PFSK-1 (cell line): ENCODE results near the gene ATP11A.

Experiments used
- FOXP2 ChIP-seq: optimal IDR thresholded peaks from 2 replicates; pipeline ENCODE3; 2011; ENCODE audit warnings: borderline replicate concordance, control low read depth, inconsistent platforms; ENCODE audit not compliant: insufficient read depth; ENCODE audit errors: extremely low read length, extremely low read depth
- POLR2AphosphoS5 ChIP-seq: IDR thresholded peaks from 2 replicates; pipeline ENCODE4 v1.6.1; 2012; ENCODE audit warnings: low read depth, mild to moderate bottlenecking, control low read depth, low read length, moderate library complexity
- SIN3A ChIP-seq: IDR thresholded peaks from 2 replicates; pipeline ENCODE4 v1.6.1; 2012; ENCODE audit warnings: mild to moderate bottlenecking, low read length, moderate library complexity, borderline replicate concordance; ENCODE audit not compliant: insufficient read depth
- TAF1 ChIP-seq: IDR thresholded peaks from 2 replicates; pipeline ENCODE4 v1.6.1; 2012; ENCODE audit warnings: low read length, control low read depth, borderline replicate concordance; ENCODE audit not compliant: insufficient read depth
- TF ChIP-seq, protein P1 (sequence below), 2 experiments: IDR thresholded peaks; 2 replicates each; pipeline versions ENCODE4 v1.6.1 to v1.8.0; 2011 to 2012; ENCODE audit warnings: low read depth in 2 of 2, low read length in 2 of 2, control low read depth in 1 of 2, inconsistent platforms in 1 of 2, mild to moderate bottlenecking in 1 of 2, moderate library complexity in 1 of 2; ENCODE audit not compliant: insufficient read depth in 1 of 2

ATP11A gene

DNA sequence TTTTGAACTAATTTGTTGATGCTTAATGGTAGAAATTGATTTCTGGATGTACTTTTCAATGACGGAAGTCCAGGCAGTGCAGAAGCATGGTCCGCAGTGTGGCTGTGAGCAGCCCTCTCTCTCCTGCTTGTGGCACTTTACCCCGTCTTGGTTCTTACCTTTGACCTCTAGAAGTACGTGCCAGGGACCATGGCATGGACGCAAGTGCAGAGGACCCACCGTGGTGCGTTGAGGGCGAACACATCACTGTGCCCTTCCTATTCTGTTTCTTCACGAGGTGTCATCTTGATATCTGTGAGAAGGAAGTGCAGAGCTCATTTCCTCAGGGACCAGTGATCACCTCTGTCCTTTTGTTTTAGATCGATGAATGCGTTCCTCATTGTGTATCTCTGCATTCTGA is 135.2 kb downstream of the ATP11A start:
- TF ChIP-seq TAF1: no peak
- no peak for TF ChIP-seq FOXP2
- TF ChIP-seq POLR2AphosphoS5: no peak
- TF ChIP-seq, protein P1, sequence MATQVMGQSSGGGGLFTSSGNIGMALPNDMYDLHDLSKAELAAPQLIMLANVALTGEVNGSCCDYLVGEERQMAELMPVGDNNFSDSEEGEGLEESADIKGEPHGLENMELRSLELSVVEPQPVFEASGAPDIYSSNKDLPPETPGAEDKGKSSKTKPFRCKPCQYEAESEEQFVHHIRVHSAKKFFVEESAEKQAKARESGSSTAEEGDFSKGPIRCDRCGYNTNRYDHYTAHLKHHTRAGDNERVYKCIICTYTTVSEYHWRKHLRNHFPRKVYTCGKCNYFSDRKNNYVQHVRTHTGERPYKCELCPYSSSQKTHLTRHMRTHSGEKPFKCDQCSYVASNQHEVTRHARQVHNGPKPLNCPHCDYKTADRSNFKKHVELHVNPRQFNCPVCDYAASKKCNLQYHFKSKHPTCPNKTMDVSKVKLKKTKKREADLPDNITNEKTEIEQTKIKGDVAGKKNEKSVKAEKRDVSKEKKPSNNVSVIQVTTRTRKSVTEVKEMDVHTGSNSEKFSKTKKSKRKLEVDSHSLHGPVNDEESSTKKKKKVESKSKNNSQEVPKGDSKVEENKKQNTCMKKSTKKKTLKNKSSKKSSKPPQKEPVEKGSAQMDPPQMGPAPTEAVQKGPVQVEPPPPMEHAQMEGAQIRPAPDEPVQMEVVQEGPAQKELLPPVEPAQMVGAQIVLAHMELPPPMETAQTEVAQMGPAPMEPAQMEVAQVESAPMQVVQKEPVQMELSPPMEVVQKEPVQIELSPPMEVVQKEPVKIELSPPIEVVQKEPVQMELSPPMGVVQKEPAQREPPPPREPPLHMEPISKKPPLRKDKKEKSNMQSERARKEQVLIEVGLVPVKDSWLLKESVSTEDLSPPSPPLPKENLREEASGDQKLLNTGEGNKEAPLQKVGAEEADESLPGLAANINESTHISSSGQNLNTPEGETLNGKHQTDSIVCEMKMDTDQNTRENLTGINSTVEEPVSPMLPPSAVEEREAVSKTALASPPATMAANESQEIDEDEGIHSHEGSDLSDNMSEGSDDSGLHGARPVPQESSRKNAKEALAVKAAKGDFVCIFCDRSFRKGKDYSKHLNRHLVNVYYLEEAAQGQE (IDR thresholded peaks at IDR 0.05; ENCODE audit: insufficient read depth in 1 of 2, low read depth in 2 of 2, low read length in 2 of 2): no peak
- TF ChIP-seq SIN3A: no peak

DNA sequence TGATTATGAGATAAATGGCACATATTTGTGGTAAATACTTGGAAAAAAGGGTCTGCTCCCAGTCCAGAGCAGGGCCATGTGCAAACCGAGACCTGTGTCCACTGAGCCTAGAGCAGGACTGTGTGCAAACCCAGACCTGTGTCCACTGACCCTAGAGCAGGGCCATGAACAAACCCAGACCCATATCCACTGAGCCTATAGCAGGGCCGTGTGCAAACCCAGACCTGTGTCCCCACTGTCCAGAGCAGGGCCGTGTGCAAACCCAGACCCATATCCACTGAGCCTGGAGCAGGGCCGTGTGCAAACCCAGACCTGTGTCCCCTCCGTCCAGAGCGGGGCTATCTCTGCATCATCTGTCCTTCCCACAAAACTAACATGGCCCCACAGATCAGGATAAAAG is 136.0 kb downstream of the ATP11A start:
- TF ChIP-seq, protein P1 (IDR thresholded peaks at IDR 0.05; ENCODE audit: insufficient read depth in 1 of 2, low read depth in 2 of 2, low read length in 2 of 2): no peak
- TF ChIP-seq SIN3A (no peak), POLR2AphosphoS5 (no peak), FOXP2 (no peak), TAF1 (no peak)

DNA sequence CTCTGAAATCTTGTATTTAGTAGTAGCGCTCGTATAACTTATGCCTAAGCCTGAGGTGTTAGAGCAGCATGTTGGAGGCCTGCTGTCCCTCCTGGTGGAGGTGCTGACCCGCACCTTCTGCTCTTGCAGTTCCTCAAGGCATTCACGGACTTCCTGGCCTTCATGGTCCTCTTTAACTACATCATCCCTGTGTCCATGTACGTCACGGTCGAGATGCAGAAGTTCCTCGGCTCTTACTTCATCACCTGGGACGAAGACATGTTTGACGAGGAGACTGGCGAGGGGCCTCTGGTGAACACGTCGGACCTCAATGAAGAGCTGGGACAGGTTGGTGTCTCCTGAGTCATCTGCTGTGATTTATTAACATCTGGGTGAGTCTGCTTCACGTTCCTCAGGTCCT is 136.7 kb downstream of the ATP11A start:
- TF ChIP-seq POLR2AphosphoS5 (no peak), FOXP2 (no peak), TAF1 (no peak), SIN3A (no peak)
- TF ChIP-seq, protein P1 (IDR thresholded peaks at IDR 0.05; ENCODE audit: insufficient read depth in 1 of 2, low read depth in 2 of 2, low read length in 2 of 2): no peak

DNA sequence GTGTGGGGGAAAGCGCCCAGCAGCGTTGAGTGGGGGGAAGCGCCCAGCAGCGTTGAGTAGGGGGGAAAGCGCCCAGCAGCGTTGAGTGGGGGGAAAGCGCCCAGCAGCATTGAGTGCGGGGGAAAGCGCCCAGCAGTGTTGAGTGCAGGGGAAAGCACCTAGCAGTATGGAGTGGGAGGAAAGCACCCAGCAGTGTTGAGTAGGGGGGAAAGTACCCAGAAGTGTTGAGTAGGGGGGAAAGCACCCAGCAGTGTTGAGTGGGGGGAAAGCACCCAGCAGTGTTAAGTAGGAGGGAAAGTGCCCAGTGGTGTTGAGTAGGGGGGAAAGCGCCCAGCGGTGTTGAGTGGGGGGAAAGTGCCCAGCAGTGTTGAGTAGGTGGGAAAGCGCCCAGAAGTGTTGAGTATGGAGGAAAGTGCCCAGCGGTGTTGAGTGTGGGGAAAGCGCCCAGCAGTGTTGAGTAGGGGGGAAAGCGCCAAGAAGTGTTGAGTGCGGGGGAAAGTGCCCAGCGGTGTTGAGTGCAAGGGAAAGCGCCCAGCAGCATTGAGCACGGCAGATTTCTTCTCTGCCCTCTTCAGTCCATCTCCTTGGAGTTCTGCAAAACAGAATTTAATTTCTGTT is 138.4 kb downstream of the ATP11A start:
- TF ChIP-seq SIN3A (no peak), POLR2AphosphoS5 (no peak), FOXP2 (no peak), TAF1 (no peak)
- TF ChIP-seq, protein P1 (IDR thresholded peaks at IDR 0.05; ENCODE audit: insufficient read depth in 1 of 2, low read depth in 2 of 2, low read length in 2 of 2): no peak

GRCh38 chr13:112828756-112829155 is 138.9 kb downstream of the ATP11A start:
- no peak for TF ChIP-seq POLR2AphosphoS5
- no peak for TF ChIP-seq TAF1
- TF ChIP-seq, protein P1 (IDR thresholded peaks at IDR 0.05; ENCODE audit: insufficient read depth in 1 of 2, low read depth in 2 of 2, low read length in 2 of 2): no peak
